Mesendoderm (in vitro differentiated cells): ENCODE results near the gene N4BP2. TPM values are rescaled to one million over a fixed set of nuclear protein-coding genes. Genes with fewer than 3 reads are reported as not detected.
A peak's percentile ranks its signal among the peaks of the same experiment; 100 is the strongest.
"Not testable (repeated sequence)": the region's sequence is repeated elsewhere in the genome, so short reads cannot be mapped to it uniquely, and the experiment has no call there.

Experiments
- DNase-seq: peaks from one replicate; pipeline ENCODE4 v3.0.0; 2013
- H2AK5ac ChIP-seq: 2 replicates; pipeline ENCODE4 v1.6.1; 2013; ENCODE audit warnings: low read length, inconsistent platforms
- H2BK120ac ChIP-seq: 2 replicates; pipeline ENCODE4 v1.6.1; 2013; ENCODE audit warnings: low read depth, mild to moderate bottlenecking, low read length, moderate library complexity, mixed read lengths
- H2BK15ac ChIP-seq: replicated peaks from 2 replicates; pipeline ENCODE4 v1.6.1; 2013; ENCODE audit warnings: low read depth, mild to moderate bottlenecking, moderate library complexity
- H2BK5ac ChIP-seq: 2 replicates; pipeline ENCODE4 v1.6.1; 2013; ENCODE audit warnings: low read length, inconsistent platforms
- H3K18ac ChIP-seq: 2 replicates; pipeline ENCODE4 v1.6.1; 2013; ENCODE audit warnings: mild to moderate bottlenecking, low read length, mixed read lengths
- H3K23ac ChIP-seq: one replicate; pipeline ENCODE4 v1.6.1; 2013; ENCODE audit warnings: low read length
- H3K27ac ChIP-seq: 2 replicates; pipeline ENCODE4 v1.5.1; 2013; ENCODE audit warnings: low read depth, mild to moderate bottlenecking, inconsistent platforms, low read length, moderate library complexity
- H3K27me3 ChIP-seq: 2 replicates; pipeline ENCODE4 v1.6.1; 2013; ENCODE audit warnings: low read length, control low read depth, mild to moderate bottlenecking, inconsistent platforms; ENCODE audit not compliant: insufficient read depth, poor library complexity
- H3K36me3 ChIP-seq: 2 replicates; pipeline ENCODE4 v1.6.1; 2013; ENCODE audit warnings: low read length, inconsistent platforms; ENCODE audit not compliant: control insufficient read depth, insufficient read depth
- H3K4ac ChIP-seq: one replicate; pipeline ENCODE4 v1.6.1; 2013; ENCODE audit warnings: low read depth, mild to moderate bottlenecking, low read length, moderate library complexity
- H3K4me1 ChIP-seq: 2 replicates; pipeline ENCODE4 v1.6.1; 2013; ENCODE audit warnings: low read depth, low read length, inconsistent platforms; ENCODE audit not compliant: control insufficient read depth
- H3K4me2 ChIP-seq: 2 replicates; pipeline ENCODE4 v1.6.1; 2013; ENCODE audit warnings: low read length
- H3K4me3 ChIP-seq: 2 replicates; pipeline ENCODE4 v1.5.1; 2013; ENCODE audit warnings: mild to moderate bottlenecking, low read length
- H3K56ac ChIP-seq: one replicate; pipeline ENCODE4 v1.6.1; 2013; ENCODE audit warnings: low read length
- H3K79me1 ChIP-seq: 2 replicates; pipeline ENCODE4 v1.6.1; 2013; ENCODE audit warnings: low read length, inconsistent platforms
- H3K79me2 ChIP-seq: 2 replicates; pipeline ENCODE4 v1.6.1; 2013; ENCODE audit warnings: mild to moderate bottlenecking, low read length; ENCODE audit not compliant: control insufficient read depth, insufficient read depth
- H3K9ac ChIP-seq: 2 replicates; pipeline ENCODE4 v1.6.1; 2013; ENCODE audit warnings: low read length, inconsistent platforms
- H4K5ac ChIP-seq: one replicate; pipeline ENCODE4 v1.6.1; 2013; ENCODE audit warnings: low read length
- H4K8ac ChIP-seq: one replicate; pipeline ENCODE4 v1.6.1; 2013; ENCODE audit warnings: low read depth, mild to moderate bottlenecking, control low read depth, low read length, moderate library complexity
- WGBS: extraction: QIAGEN DNeasy Blood & Tissue Kit; methylation state at CpG from one replicate; pipeline ENCODE4 v1.1.7; 2013; ENCODE audit warnings: low lambda C conversion rate, missing lambda C conversion rate; ENCODE audit not compliant: insufficient coverage; ENCODE audit errors: extremely low coverage; 5-methylcytosine and 5-hydroxymethylcytosine counted together
- polyA plus RNA-seq, 2 experiments: library from polyadenylated mRNA; stranded (reverse); fragments of 200-250 nt; gene quantifications; one replicate each; pipeline ENCODE4 v1.2.3, GENCODE V29; 2013

N4BP2 gene
- polyA plus RNA-seq (2013, experiment 1 of 2), result 23.9 TPM
- 23.1 TPM for polyA plus RNA-seq (2013, experiment 2 of 2)

DNA sequence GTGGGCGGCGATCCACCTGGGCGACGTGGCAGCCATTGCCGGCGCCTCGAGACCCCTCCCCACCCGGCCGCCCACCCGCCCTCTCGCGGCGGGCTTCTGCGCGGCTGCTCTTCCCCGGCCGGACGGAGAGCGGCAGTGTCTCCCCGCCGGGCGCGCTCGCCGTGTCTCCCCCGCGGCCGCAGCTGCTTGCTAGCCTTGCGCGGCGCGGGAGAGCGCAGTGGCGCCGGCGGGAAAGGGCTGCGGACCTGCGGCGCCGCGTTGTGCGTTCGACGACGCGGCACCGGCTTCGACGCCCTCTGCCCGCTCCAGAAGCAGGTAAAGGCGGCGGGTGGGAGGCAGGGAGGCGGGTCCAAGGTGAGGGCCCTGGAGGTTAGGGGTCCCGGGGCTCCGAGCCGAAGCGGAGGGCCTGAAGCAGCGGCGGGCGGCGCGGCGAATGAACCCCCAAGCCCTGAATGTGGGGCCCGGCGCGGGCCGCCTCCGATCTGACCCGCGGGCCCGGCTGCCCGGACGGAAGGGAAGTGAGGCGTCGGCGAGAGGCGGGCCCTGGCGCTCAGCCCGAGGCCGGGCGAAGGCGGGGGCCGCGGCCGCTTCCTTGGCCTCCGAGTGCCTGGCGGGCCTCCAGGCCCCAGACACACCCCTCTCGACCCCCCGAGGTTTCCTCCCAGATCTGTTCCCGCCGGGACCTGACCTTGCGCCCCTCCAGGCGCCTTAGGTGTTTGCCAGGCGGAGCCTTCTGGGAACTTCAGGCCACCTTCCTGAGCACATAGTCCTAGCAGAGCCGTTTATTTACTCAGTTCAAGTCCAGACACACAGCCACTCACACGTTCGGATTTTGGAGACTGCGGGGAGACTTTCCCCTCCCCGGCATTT is at the start of gene N4BP2:
Gene N4BP2, plus strand, starts transcription at position 135 of the 870 bp plus-strand sequence. CDS start 40,491 bp downstream, outside the sequence.
- no peak within 1 kb of the TSS for H2AK5ac ChIP-seq
- peak within 1 kb of the TSS; percentile 97 for H3K27ac ChIP-seq
- H3K36me3 ChIP-seq, result no peaks in the 10 kb centered on the region
- H3K4me3 ChIP-seq, result peak within 1 kb of the TSS; percentile 74
- no peaks in the 10 kb centered on the region for H3K4me1 ChIP-seq
- peak within 1 kb of the TSS; percentile 98 for H4K8ac ChIP-seq
- peak within 1 kb of the TSS; percentile 46 for H2BK120ac ChIP-seq
- WGBS, result no CpG with 5 or more reads among the region's 99 CpGs
- peak; percentile 92 for DNase-seq
- no peak within 1 kb of the TSS for H2BK15ac ChIP-seq
- H3K56ac ChIP-seq, result peak within 1 kb of the TSS; percentile 98
- H4K5ac ChIP-seq, result no peak within 1 kb of the TSS
- peak within 1 kb of the TSS; percentile 61 for H3K4me2 ChIP-seq
- H3K79me1 ChIP-seq, result peaks cover 5% of the 10 kb centered on the region
- H3K79me2 ChIP-seq, result peaks cover 21% of the 10 kb centered on the region
- peak within 1 kb of the TSS; percentile 60 for H3K23ac ChIP-seq
- peak within 1 kb of the TSS; percentile 74 for H3K4ac ChIP-seq
- H3K18ac ChIP-seq, result peak within 1 kb of the TSS; percentile 99
- H3K27me3 ChIP-seq, result no peaks in the 10 kb centered on the region
- H2BK5ac ChIP-seq, result peak within 1 kb of the TSS; percentile 88
- H3K9ac ChIP-seq, result peak within 1 kb of the TSS; percentile 93

DNA sequence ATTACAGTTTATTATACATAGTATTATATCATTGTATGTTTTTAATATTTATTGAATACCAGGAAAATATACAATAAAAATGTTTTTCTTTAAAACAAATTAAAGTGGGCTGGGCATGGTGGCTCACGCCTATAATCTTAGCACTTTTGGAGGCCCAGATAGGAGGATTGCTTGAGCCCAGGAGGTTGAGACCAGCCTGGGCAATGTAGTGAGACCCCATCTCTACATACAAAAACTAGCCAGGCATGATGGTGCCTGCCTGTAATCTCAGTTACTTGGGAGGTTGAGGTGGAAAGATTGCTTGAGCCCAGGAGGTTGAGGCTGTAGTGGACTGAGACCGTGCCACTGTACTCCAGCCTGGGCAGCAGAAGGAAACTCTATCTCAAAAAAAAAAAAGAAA is 40.6 kb upstream of the N4BP2 start:
- Histone ChIP-seq H4K5ac (no peak overlapping the region), H3K4me3 (no peak overlapping the region), H3K18ac (no peak overlapping the region), H2AK5ac (no peak overlapping the region), H3K79me1 (no peaks in the 10 kb centered on the region), H3K23ac (no peak overlapping the region), H2BK15ac (no peak overlapping the region), H3K27ac (no peak overlapping the region), H3K9ac (no peak overlapping the region), H3K4ac (no peak overlapping the region), H2BK5ac (no peak overlapping the region), H4K8ac (no peak overlapping the region), H2BK120ac (no peak overlapping the region), H3K36me3 (no peaks in the 10 kb centered on the region), H3K4me1 (no peaks in the 10 kb centered on the region), H3K79me2 (no peaks in the 10 kb centered on the region), H3K4me2 (no peak overlapping the region), H3K27me3 (no peaks in the 10 kb centered on the region), H3K56ac (no peak overlapping the region)
- DNase-seq, result no peak
- no CpG with 5 or more reads among the region's 2 CpGs for WGBS

DNA sequence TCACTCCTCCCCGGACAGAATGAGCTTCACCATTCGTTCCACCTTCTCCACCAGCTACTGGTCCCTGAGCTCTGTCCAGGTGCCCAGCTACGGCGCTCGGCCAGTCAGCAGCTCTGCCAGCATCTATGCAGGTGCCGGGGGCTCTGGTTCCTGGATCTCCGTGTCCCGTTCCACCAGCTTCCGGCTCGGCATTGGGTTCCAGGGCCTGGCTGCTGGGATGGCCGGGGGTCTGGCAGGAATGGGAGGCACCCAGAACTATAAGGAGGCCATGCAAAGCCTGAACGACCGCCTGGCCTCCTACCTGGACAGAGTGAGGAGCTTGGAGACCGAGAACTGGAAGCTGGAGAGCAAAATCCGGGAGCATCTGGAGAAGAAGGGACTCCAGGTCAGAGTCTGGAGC is 36.4 kb upstream of the N4BP2 start:
- Histone ChIP-seq H3K56ac (no peak overlapping the region), H4K8ac (no peak overlapping the region), H3K4me2 (no peak overlapping the region), H3K4me1 (no peaks in the 10 kb centered on the region), H2BK15ac (no peak overlapping the region), H2BK5ac (no peak overlapping the region), H3K27ac (no peak overlapping the region), H2BK120ac (no peak overlapping the region), H3K4ac (no peak overlapping the region), H2AK5ac (no peak overlapping the region), H3K18ac (no peak overlapping the region), H3K79me2 (no peaks in the 10 kb centered on the region), H3K23ac (no peak overlapping the region), H4K5ac (no peak overlapping the region), H3K27me3 (no peaks in the 10 kb centered on the region), H3K9ac (no peak overlapping the region), H3K4me3 (no peak overlapping the region), H3K79me1 (no peaks in the 10 kb centered on the region), H3K36me3 (no peaks in the 10 kb centered on the region)
- WGBS, result no CpG with 5 or more reads among the region's 15 CpGs
- DNase-seq, result no peak

DNA sequence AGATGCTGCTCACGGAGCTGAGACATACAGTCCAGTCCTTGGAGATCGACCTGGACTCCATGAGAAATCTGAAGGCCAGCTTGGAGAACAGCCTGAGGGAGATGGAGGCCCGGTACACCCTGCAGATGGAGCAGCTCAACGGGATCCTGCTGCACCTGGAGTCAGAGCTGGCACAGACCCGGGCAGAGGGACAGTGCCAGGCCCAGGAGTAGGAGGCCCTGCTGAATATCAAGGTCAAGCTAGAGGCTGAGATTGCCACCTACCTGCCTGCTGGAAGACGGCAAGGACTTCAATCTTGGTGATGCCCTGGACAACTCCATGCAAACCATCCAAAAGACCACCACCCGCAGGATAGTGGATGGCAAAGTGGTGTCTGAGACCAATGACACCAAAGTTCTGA is 35.5 kb upstream of the N4BP2 start:
- not testable (repeated sequence) for H3K56ac ChIP-seq, H3K4ac ChIP-seq, H3K18ac ChIP-seq, H4K8ac ChIP-seq, H3K27ac ChIP-seq, H3K79me2 ChIP-seq, H3K4me1 ChIP-seq, H3K23ac ChIP-seq, H4K5ac ChIP-seq, H3K4me2 ChIP-seq, H3K36me3 ChIP-seq, H2BK5ac ChIP-seq, H3K4me3 ChIP-seq, DNase-seq, H3K9ac ChIP-seq, H2BK120ac ChIP-seq, H3K79me1 ChIP-seq, H3K27me3 ChIP-seq, H2BK15ac ChIP-seq, H2AK5ac ChIP-seq
- no CpG with 5 or more reads among the region's 7 CpGs for WGBS

DNA sequence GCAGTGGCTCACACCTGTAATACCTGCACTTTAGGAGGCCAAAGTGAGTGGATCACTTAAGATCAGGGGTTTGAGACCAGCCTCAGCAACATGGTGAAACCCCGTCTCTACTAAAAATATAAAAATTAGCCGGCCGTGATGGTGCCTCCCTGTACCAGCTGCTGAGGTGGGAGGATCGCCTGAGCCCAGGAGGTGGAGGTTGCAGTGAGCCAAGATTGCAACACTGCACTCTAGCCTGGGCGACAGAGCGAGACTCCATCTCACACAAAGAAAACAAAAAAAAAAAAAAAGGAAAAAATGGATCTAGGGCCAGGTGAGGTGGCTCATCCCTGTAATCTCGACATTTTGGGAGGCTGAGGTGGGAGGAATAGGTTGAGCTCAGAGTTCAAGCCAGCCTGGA is 32.6 kb upstream of the N4BP2 start:
- not testable (repeated sequence) for H3K4me1 ChIP-seq, H3K4ac ChIP-seq, H2AK5ac ChIP-seq, DNase-seq, H3K79me1 ChIP-seq, H2BK15ac ChIP-seq, H3K18ac ChIP-seq, H3K36me3 ChIP-seq, H2BK5ac ChIP-seq, H3K27ac ChIP-seq, H4K8ac ChIP-seq, H3K9ac ChIP-seq, H3K23ac ChIP-seq, H3K56ac ChIP-seq, H3K4me3 ChIP-seq, H3K27me3 ChIP-seq, H3K79me2 ChIP-seq, H3K4me2 ChIP-seq, H2BK120ac ChIP-seq, H4K5ac ChIP-seq
- WGBS, result no CpG with 5 or more reads among the region's 7 CpGs
